Muscle layer of colon (tissue), 2 donors: ENCODE measurements around the gene AUTS2.

Experiments used
- H3K27ac ChIP-seq: one replicate; pipeline ENCODE4 v1.7.0; 2013; ENCODE audit warnings: low read depth, mild to moderate bottlenecking, low read length, moderate library complexity
- H3K27me3 ChIP-seq, 2 donors: one replicate each; pipeline ENCODE4 v1.7.0; 2013; ENCODE audit warnings: low read length in 2 of 2, mild to moderate bottlenecking in 2 of 2; ENCODE audit not compliant: insufficient read depth in 2 of 2, control insufficient read depth in 1 of 2
- H3K36me3 ChIP-seq: one replicate; pipeline ENCODE4 v1.7.0; 2013; ENCODE audit warnings: mild to moderate bottlenecking, low read length; ENCODE audit not compliant: insufficient read depth
- H3K4me1 ChIP-seq: one replicate; pipeline ENCODE4 v1.7.0; 2013; ENCODE audit warnings: mild to moderate bottlenecking, low read length; ENCODE audit not compliant: insufficient read depth
- H3K4me3 ChIP-seq, 2 donors: one replicate each; pipeline ENCODE4 v1.7.0; 2013; ENCODE audit warnings: low read length in 2 of 2, low read depth in 1 of 2, mild to moderate bottlenecking in 1 of 2, moderate library complexity in 1 of 2
- H3K9ac ChIP-seq: one replicate; pipeline ENCODE4 v1.7.0; 2013; ENCODE audit warnings: low read length
- H3K9me3 ChIP-seq: one replicate; pipeline ENCODE4 v1.7.0; 2013; ENCODE audit warnings: mild to moderate bottlenecking, low read length
- donor health status: abdominal sarcoma.
- donor health status: Adenocarcinoma of cecum.

Gene AUTS2

GRCh38 chr7:70773406-70773805, 1175.1 kb downstream of the AUTS2 start:
- Histone ChIP-seq H3K27me3 (no peaks in the 10 kb centered on the region), H3K36me3 (peaks cover 13% of the 10 kb centered on the region), H3K27ac (no peak overlapping the region), H3K4me3 (no peak overlapping the region), H3K9me3 (no peaks in the 10 kb centered on the region), H3K9ac (no peak overlapping the region), H3K4me1 (no peaks in the 10 kb centered on the region)

- Histone ChIP-seq H3K27ac (no peak overlapping the region), H3K36me3 (peaks cover 13% of the 10 kb centered on the region), H3K4me3 (no peak overlapping the region), H3K9me3 (no peaks in the 10 kb centered on the region), H3K27me3 (no peaks in the 10 kb centered on the region), H3K9ac (no peak overlapping the region), H3K4me1 (no peaks in the 10 kb centered on the region)
Measured at GRCh38 chr7:70774950-70775527, 1176.8 kb downstream of the AUTS2 start.

- Histone ChIP-seq H3K4me1 (no peaks in the 10 kb centered on the region), H3K9me3 (no peaks in the 10 kb centered on the region), H3K27me3 (no peaks in the 10 kb centered on the region), H3K36me3 (peaks cover 13% of the 10 kb centered on the region), H3K27ac (no peak overlapping the region), H3K4me3 (no peak overlapping the region), H3K9ac (no peak overlapping the region)
Measured at GRCh38 chr7:70775570-70776156, 1177.4 kb downstream of the AUTS2 start.

GRCh38 chr7:70776627-70777101, 1178.4 kb downstream of the AUTS2 start:
- peaks cover 13% of the 10 kb centered on the region for H3K36me3 ChIP-seq
- H3K9ac ChIP-seq: no peak overlapping the region
- H3K4me3 ChIP-seq: no peak overlapping the region
- H3K9me3 ChIP-seq: no peaks in the 10 kb centered on the region
- H3K4me1 ChIP-seq: no peaks in the 10 kb centered on the region
- no peak overlapping the region for H3K27ac ChIP-seq
- H3K27me3 ChIP-seq: no peaks in the 10 kb centered on the region

- Histone ChIP-seq H3K4me3 (no peak overlapping the region), H3K27me3 (no peaks in the 10 kb centered on the region), H3K9me3 (no peaks in the 10 kb centered on the region), H3K4me1 (no peaks in the 10 kb centered on the region), H3K9ac (no peak overlapping the region), H3K27ac (no peak overlapping the region), H3K36me3 (peaks cover 18% of the 10 kb centered on the region)
Measured at GRCh38 chr7:70777251-70777650, 1179.0 kb downstream of the AUTS2 start.

- Histone ChIP-seq H3K27me3 (no peaks in the 10 kb centered on the region), H3K4me1 (no peaks in the 10 kb centered on the region), H3K36me3 (peaks cover 19% of the 10 kb centered on the region), H3K4me3 (no peak overlapping the region), H3K27ac (no peak overlapping the region), H3K9me3 (no peaks in the 10 kb centered on the region), H3K9ac (no peak overlapping the region)
Measured at GRCh38 chr7:70778585-70778984, 1180.3 kb downstream of the AUTS2 start.

GRCh38 chr7:70779321-70779720, 1181.0 kb downstream of the AUTS2 start:
- Histone ChIP-seq H3K27ac (no peak overlapping the region), H3K27me3 (no peaks in the 10 kb centered on the region), H3K4me1 (no peaks in the 10 kb centered on the region), H3K9ac (no peak overlapping the region), H3K9me3 (no peaks in the 10 kb centered on the region), H3K4me3 (no peak overlapping the region), H3K36me3 (peaks cover 16% of the 10 kb centered on the region)

- Histone ChIP-seq H3K4me1 (no peaks in the 10 kb centered on the region), H3K27ac (no peak overlapping the region), H3K9me3 (no peaks in the 10 kb centered on the region), H3K36me3 (peaks cover 36% of the 10 kb centered on the region), H3K4me3 (no peak overlapping the region), H3K9ac (no peak overlapping the region), H3K27me3 (no peaks in the 10 kb centered on the region)
Measured at GRCh38 chr7:70781922-70782311, 1183.6 kb downstream of the AUTS2 start.

GRCh38 chr7:70782796-70783195, 1184.5 kb downstream of the AUTS2 start:
- H3K9ac ChIP-seq: no peak overlapping the region
- no peaks in the 10 kb centered on the region for H3K27me3 ChIP-seq
- H3K27ac ChIP-seq: no peak overlapping the region
- no peak overlapping the region for H3K4me3 ChIP-seq
- H3K36me3 ChIP-seq: peaks cover 38% of the 10 kb centered on the region
- no peaks in the 10 kb centered on the region for H3K4me1 ChIP-seq
- H3K9me3 ChIP-seq: no peaks in the 10 kb centered on the region

GRCh38 chr7:70785427-70785826, 1187.2 kb downstream of the AUTS2 start:
- no peaks in the 10 kb centered on the region for H3K4me1 ChIP-seq
- H3K9me3 ChIP-seq: no peaks in the 10 kb centered on the region
- no peak overlapping the region for H3K4me3 ChIP-seq
- no peaks in the 10 kb centered on the region for H3K27me3 ChIP-seq
- H3K9ac ChIP-seq: no peak overlapping the region
- H3K27ac ChIP-seq: no peak overlapping the region
- peaks cover 55% of the 10 kb centered on the region for H3K36me3 ChIP-seq

GRCh38 chr7:70786076-70786475, 1187.8 kb downstream of the AUTS2 start:
- Histone ChIP-seq H3K36me3 (peaks cover 58% of the 10 kb centered on the region), H3K27ac (no peak overlapping the region)

GRCh38 chr7:70787286-70787685, 1189.0 kb downstream of the AUTS2 start:
- H3K9ac ChIP-seq: no peak overlapping the region
- no peak overlapping the region for H3K4me3 ChIP-seq
- no peaks in the 10 kb centered on the region for H3K27me3 ChIP-seq
- no peaks in the 10 kb centered on the region for H3K4me1 ChIP-seq
- no peak overlapping the region for H3K27ac ChIP-seq
- H3K36me3 ChIP-seq: peaks cover 62% of the 10 kb centered on the region
- H3K9me3 ChIP-seq: no peaks in the 10 kb centered on the region

More at GRCh38 chr7:70786076-70786475, 1187.8 kb downstream of the AUTS2 start:
- Histone ChIP-seq H3K27me3 (no peaks in the 10 kb centered on the region), H3K4me1 (no peaks in the 10 kb centered on the region), H3K4me3 (no peak overlapping the region), H3K9me3 (no peaks in the 10 kb centered on the region), H3K9ac (no peak overlapping the region)
